GM19395 (cell line): ENCODE results near the gene DMRTA1.
"Not testable (repeated sequence)": the region's sequence is repeated elsewhere in the genome, so short reads cannot be mapped to it uniquely, and the experiment has no call there.

ENCODE experiments used
- ATAC-seq: cut with Tn5 transposase; IDR thresholded peaks from one replicate; pipeline ENCODE4 v1.9.1; 2021; ENCODE audit warnings: mild to moderate bottlenecking, moderate library complexity; ENCODE audit not compliant: unreplicated experiment

The DMRTA1 gene

GRCh38 chr9:22457448-22457847 lies 10.8 kb downstream of the DMRTA1 start:
- ATAC-seq, result no peak

GRCh38 chr9:22463205-22463604 lies 16.6 kb downstream of the DMRTA1 start:
- ATAC-seq, result no peak

GRCh38 chr9:22469928-22470544 lies 23.4 kb downstream of the DMRTA1 start:
- ATAC-seq, result no peak

GRCh38 chr9:22481566-22481965 lies 34.9 kb downstream of the DMRTA1 start:
- no peak for ATAC-seq

GRCh38 chr9:22483528-22484070 lies 37.0 kb downstream of the DMRTA1 start:
- no peak for ATAC-seq

GRCh38 chr9:22496197-22496596 lies 49.6 kb downstream of the DMRTA1 start:
- ATAC-seq, result not testable (repeated sequence)
